NCI-H345 treated with DMSO at 0.1 percent for 48 hours (cell line): ENCODE data around the gene GLUL.
"Not testable (repeated sequence)": the region's sequence is repeated elsewhere in the genome, so short reads cannot be mapped to it uniquely, and the experiment has no call there.

Experiments used
- DNase-seq: peaks from one replicate; lab custom pipeline; 2025; ENCODE audit not compliant: unreplicated experiment; lab: John Stamatoyannopoulos, UW

The GLUL gene

GRCh38 chr1:182394055-182394775, 2.6 kb upstream of the GLUL start:
- DNase-seq: no peak

DNA sequence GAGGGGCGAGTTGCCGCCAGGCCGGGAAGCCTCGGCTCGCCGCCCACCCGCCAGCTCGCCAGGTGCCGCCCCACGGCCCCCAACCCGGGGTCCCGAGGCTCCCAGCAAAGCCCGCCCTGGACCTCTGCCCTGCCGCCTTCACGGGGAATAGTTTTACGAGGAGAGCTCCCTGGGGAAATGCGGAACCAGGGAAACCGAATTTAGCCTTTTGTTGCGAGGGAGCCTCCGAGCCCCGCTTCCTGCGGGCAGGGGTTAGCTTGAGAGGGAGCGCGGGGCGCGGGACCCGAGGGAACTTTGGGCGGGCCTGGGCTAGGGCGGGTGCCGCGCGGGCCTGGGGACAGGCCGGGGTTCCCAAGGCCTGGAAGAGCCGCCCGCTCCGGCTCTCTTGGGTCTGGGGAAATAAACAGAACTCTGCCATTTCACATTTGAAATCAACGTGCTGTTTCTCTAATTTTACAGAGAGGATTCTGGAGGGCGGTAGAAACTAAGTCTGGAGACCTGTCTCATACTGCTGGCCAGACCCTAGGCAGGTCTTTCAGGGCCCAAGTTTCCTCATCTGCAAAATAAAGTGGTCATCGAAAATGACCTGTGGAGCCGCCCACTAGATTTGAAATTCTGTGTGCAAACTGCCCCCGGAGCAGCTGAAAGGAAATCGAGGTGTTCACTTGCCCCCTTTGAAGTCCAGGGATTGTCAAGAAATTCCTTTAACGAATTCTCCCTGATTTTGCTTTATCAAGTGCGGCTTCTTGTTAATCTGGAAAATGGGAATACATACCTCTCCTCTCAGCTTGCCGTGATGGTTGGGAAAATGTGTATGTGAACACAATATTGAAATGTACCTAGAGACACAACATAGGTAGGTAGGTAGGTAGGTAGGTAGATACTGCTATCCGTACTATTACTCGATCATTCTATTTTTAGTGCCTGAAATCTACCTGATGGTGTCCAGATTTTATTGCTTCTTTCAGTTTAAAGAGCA, 749 bp upstream of the GLUL start:
- peak; percentile 51 for DNase-seq

- DNase-seq: peak; percentile 69
These were observed 595 bp downstream of the GLUL start for GRCh38 chr1:182391028-182391361.

- DNase-seq: no peak
These were observed 2.0 kb downstream of the GLUL start for GRCh38 chr1:182389619-182390047.

- DNase-seq: no peak
These were observed 3.0 kb downstream of the GLUL start for GRCh38 chr1:182388392-182389134.

GRCh38 chr1:182387566-182387965, 4.0 kb downstream of the GLUL start:
- DNase-seq: no peak

- DNase-seq: no peak
These were observed 4.6 kb downstream of the GLUL start for GRCh38 chr1:182386980-182387379.

- DNase-seq: no peak
These were observed 5.4 kb downstream of the GLUL start for GRCh38 chr1:182385885-182386853.

DNA sequence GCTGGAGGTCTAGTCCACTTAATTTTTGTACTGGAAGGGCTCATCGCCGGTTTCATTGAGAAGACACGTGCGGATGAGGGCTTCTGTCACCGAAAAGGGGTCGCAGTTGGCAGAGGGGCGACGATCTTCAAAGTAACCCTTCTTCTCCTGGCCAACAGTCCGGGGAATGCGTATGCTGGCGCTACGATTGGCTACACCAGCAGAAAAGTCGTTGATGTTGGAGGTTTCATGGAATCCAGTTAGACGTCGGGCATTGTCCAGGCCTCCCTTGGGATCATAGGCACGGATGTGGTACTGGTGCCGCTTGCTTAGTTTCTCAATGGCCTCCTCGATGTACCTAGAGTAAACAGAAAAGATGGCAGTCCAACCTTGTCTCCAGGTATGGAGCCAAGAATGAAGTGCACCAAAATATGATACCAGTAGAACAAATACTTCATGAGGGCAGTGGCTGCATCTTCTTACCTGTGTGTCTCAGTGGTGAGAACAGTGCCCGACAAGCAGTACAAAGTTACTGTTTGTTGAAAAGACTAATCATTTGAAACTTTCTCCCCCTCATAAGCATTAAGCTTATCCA, 7.1 kb downstream of the GLUL start:
- DNase-seq: no peak

- DNase-seq: no peak
These were observed 7.7 kb downstream of the GLUL start for GRCh38 chr1:182383934-182384333.

GRCh38 chr1:182383037-182383661, 8.4 kb downstream of the GLUL start:
- DNase-seq: no peak

GRCh38 chr1:182381962-182382819, 9.4 kb downstream of the GLUL start:
- DNase-seq: no peak

DNA sequence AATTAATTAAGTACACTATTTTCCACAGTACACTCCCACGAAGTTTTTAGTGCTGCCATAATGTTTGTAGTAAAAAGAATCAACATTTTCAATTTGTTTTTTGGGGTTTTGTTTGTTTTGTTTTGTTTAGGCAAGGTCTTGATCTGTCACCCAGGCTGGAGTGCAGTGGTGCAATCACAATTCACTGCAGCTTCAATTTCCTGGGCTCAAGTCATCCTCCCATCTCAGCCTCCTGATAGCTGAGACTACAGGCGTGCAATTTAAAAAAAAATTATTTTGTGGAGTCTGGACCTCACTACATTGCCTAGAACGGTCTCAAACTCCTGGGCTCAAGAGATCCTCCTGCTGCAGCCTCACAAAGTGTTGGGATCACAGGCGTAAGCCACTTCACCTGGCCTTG, 11.4 kb downstream of the GLUL start:
- no peak for DNase-seq

DNA sequence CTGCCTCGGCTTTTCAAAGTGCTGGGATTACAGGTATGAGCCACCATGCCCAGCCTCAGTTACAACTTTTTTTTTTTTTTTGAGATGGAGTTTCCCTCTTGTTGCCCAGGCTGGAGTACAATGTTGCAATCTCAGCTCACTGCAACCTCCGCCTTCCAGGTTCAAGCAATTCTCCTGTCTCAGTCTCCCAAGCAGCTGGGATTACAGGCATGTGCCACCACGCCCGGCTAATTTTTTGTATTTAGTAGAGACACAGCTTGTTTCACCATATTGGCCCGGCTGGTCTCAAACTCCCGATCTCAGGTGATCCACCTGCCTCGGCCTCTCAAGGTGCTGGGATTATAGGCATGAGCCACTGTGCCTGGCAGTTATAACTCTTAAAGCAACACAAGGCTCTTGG, 11.8 kb downstream of the GLUL start:
- DNase-seq: not testable (repeated sequence)

- DNase-seq: no peak
These were observed 14.5 kb downstream of the GLUL start for GRCh38 chr1:182376936-182377574.

DNA sequence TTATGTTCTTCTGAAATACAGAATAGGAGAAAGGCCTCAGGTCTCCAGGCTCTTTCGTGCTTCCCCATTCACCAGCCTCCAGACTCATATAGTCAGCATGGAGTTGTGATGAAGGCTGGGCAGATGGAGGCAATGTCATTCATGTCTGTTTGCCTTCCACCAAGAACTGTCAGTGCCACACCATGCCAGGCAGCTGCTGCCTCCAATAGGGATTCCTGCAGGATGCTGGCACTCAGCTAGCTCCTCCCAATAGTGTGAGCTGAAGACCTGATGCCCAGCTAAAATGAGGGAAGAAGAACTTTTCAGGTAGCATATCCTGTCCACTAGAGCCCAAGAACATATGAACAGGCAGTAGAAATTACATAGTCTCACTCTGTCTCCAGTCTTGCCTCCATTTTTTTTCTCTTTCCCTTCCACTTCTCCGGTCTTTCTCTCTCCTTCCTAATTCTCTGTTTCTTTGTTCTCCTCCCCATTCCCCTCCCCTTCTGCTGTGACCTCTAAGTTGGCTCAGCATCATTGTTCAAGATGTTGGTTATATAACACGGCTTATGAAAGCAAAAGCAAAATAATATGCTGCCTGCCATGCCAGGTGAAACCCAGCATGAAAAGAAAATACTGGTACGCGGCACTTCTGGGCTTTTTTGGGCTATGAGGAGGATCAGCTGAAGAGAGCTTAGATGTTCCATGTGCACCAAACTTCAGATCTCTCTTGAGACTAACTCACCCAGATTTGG, 17.3 kb downstream of the GLUL start:
- no peak for DNase-seq

- DNase-seq: no peak
These were observed 21.1 kb downstream of the GLUL start for GRCh38 chr1:182370532-182370931.
